ENCODE results near the gene DOCK10. TPM values are rescaled to one million over a fixed set of nuclear protein-coding genes. Genes with fewer than 3 reads are reported as not detected.

DOCK10 gene
- total and polyA plus RNA-seq, 9 of the 15 experiments (the other 6 are each of a cell fraction or from before 2014, with no cell fraction given): 0.01 to 0.87 (median 0.18) TPM

- TF ChIP-seq ZNF778 (CRISPR knock-in tag; IDR thresholded peaks at IDR 0.05) (no peak), RNF2 (IDR thresholded peaks at IDR 0.05) (no peak), MLX (CRISPR knock-in tag; conservative IDR thresholded peaks at IDR 0.05) (no peak), RBM39 (optimal IDR thresholded peaks at IDR 0.05; ENCODE audit: low read depth, low read length) (no peak), TCF7L2 (IDR thresholded peaks at IDR 0.05; ENCODE audit: low read depth, low read length) (no peak), NCOA6 (IDR thresholded peaks at IDR 0.05) (no peak), NR2C1 (IDR thresholded peaks at IDR 0.05) (no peak), NR2C1 (tag; IDR thresholded peaks at IDR 0.05) (no peak)
- H3K4me1 ChIP-seq (replicated peaks in 1 of 2; ENCODE audit: control insufficient read depth in 2 of 2, insufficient read depth in 2 of 2, low read length in 2 of 2): no peaks in the 10 kb centered on the region
- H2AFZ ChIP-seq (ENCODE audit: low read depth, low read length): no peak overlapping the region
- H3K9me1 ChIP-seq (ENCODE audit: control insufficient read depth, insufficient read depth, low read length): no peaks in the 10 kb centered on the region
- 0% methylated on average over 5 of the region's 5 CpGs for WGBS (ENCODE audit: insufficient coverage, low coverage, missing lambda C conversion rate)
- no peak overlapping the region for H3K9ac ChIP-seq (ENCODE audit: insufficient read depth in 1 of 2, low read depth in 2 of 2, low read length in 2 of 2)
- ChIA-PET CTCF (ENCODE audit: low intra/inter-chr PET ratio) (no interaction called here), POLR2A (interaction anchor here (0.7 kb wide), 1 partner anchor 10 kb away, joined by 3 read pairs; no protein-coding TSS in a partner anchor)
- in situ Hi-C loops (cut with MboI): no loop called here
- H3K79me2 ChIP-seq (ENCODE audit: control insufficient read depth, insufficient read depth, low read length): no peaks in the 10 kb centered on the region
- ATAC-seq (no peak), DNase-seq (ENCODE audit: extremely low read depth in 1 of 4, low spot score in 3 of 4) (no peak), FAIRE-seq (no peak)
- H3K36me3 ChIP-seq (ENCODE audit: control insufficient read depth, insufficient read depth, low read length): no peaks in the 10 kb centered on the region
- H3K27me3 ChIP-seq (ENCODE audit: control insufficient read depth in 2 of 2, insufficient read depth in 2 of 2, low read length in 2 of 2): no peaks in the 10 kb centered on the region
- BruUV-seq (replicated peaks): no TSS peak
- no peak overlapping the region for H3K27ac ChIP-seq (ENCODE audit: extremely low read depth, low read depth, low read length)
- H3K9me3 ChIP-seq (replicated peaks; ENCODE audit: control insufficient read depth, insufficient read depth, low read depth, low read length): no peaks in the 10 kb centered on the region
- H3K4me2 ChIP-seq (ENCODE audit: insufficient read depth, low read length): no peak overlapping the region
- intact Hi-C loops (cut with micrococcal nuclease): no loop called here
- H3K4me3 ChIP-seq: no peak overlapping the region
- H4K20me1 ChIP-seq (replicated peaks; ENCODE audit: control insufficient read depth, insufficient read depth, low read length): no peaks in the 10 kb centered on the region
Measured at GRCh38 chr2:224751996-224752698, 290.1 kb downstream of the DOCK10 start.

Data from K562 (cell line).